Measurements from ENCODE around the gene OR9Q1.

- TF ChIP-seq ZNF274 (CRISPR knock-in tag; IDR thresholded peaks at IDR 0.05) (no peak), ZNF550 (CRISPR knock-in tag; IDR thresholded peaks at IDR 0.05; ENCODE audit: borderline replicate concordance) (no peak), KMT2B (CRISPR knock-in tag; IDR thresholded peaks at IDR 0.05) (no peak), ZNF567 (CRISPR knock-in tag; IDR thresholded peaks at IDR 0.05; ENCODE audit: borderline replicate concordance) (no peak), MAFG (CRISPR knock-in tag; IDR thresholded peaks at IDR 0.05) (no peak), POLR2A (IDR thresholded peaks at IDR 0.05; ENCODE audit: insufficient read depth in 1 of 2, low read depth in 2 of 2, low read length in 2 of 2) (no peak)
These were observed 35.3 kb downstream of the OR9Q1 start for GRCh38 chr11:58059007-58059350.
